PC-3 (cell line): ENCODE data around the gene WNT10A. TPM values are rescaled to one million over a fixed set of nuclear protein-coding genes. Genes with fewer than 3 reads are reported as not detected.

Source experiments
- ATAC-seq: fragments of 200-7000 bp; cut with Tn5 transposase; 2 replicates; pipeline ENCODE4 v1.9.1; 2020; ENCODE audit warnings: mild to moderate bottlenecking, moderate library complexity
- BruUV-seq: library from RNA; stranded (reverse); fragments of 400-500 nt; replicated peaks from 2 replicates; lab custom pipeline; 2021; lab: Mats Ljungman, UMichigan
- CTCF ChIA-PET: fragments of 300-600 bp; sonication (Branson Sonifier 250); formaldehyde crosslinking; loops from one replicate; lab custom pipeline; 2022; ENCODE audit warnings: antibody characterized with exemption; lab: Charles Lee
- POLR2A ChIA-PET: fragments of 300-600 bp; sonication (Branson Sonifier 250); formaldehyde crosslinking; loops from one replicate; lab custom pipeline; 2022; ENCODE audit warnings: antibody characterized with exemption; ENCODE audit not compliant: unreplicated experiment; lab: Charles Lee
- DNase-seq: peaks from one replicate; pipeline ENCODE4 v3.0.0-alpha.2; 2015
- H2AFZ ChIP-seq: fragments of 300-600 bp; sonication (generic); 2 replicates; pipeline ENCODE4 v1.6.0; 2016; ENCODE audit warnings: antibody characterized with exemption, low read length
- H3F3A ChIP-seq: fragments of 300-600 bp; sonication (generic); one replicate; pipeline ENCODE4 v1.6.0; 2017; ENCODE audit warnings: antibody characterized with exemption, low read length, control low read depth, mild to moderate bottlenecking; ENCODE audit not compliant: unreplicated experiment
- H3K27ac ChIP-seq: fragments of 300-600 bp; sonication (generic); 2 replicates; pipeline ENCODE4 v1.5.1; 2016; ENCODE audit warnings: mild to moderate bottlenecking, low read length
- H3K27me3 ChIP-seq: fragments of 300-600 bp; sonication (generic); 2 replicates; pipeline ENCODE4 v1.6.1; 2016; ENCODE audit warnings: low read length, mixed read lengths
- H3K36me3 ChIP-seq: fragments of 300-600 bp; sonication (generic); 2 replicates; pipeline ENCODE4 v1.6.1; 2016; ENCODE audit warnings: low read depth, mixed run types, low read length, mixed read lengths
- H3K4me1 ChIP-seq: fragments of 300-600 bp; sonication (generic); 2 replicates; pipeline ENCODE4 v1.5.1; 2016; ENCODE audit warnings: low read length; ENCODE audit not compliant: insufficient read depth
- H3K4me2 ChIP-seq: fragments of 300-600 bp; sonication (generic); 2 replicates; pipeline ENCODE4 v1.6.0; 2016; ENCODE audit warnings: low read length
- H3K4me3 ChIP-seq: fragments of 300-600 bp; sonication (generic); 2 replicates; pipeline ENCODE4 v1.5.1; 2016; ENCODE audit warnings: mild to moderate bottlenecking, low read length, mixed read lengths
- H3K79me2 ChIP-seq: fragments of 300-600 bp; sonication (generic); 2 replicates; pipeline ENCODE4 v1.6.1; 2017; ENCODE audit warnings: low read length, mixed read lengths
- H3K9ac ChIP-seq: fragments of 300-600 bp; sonication (generic); 2 replicates; pipeline ENCODE4 v1.6.0; 2016; ENCODE audit warnings: mild to moderate bottlenecking, low read length
- H3K9me2 ChIP-seq: fragments of 300-600 bp; sonication (generic); replicated peaks from 2 replicates; pipeline ENCODE4 v1.6.1; 2016; ENCODE audit warnings: mixed run types, low read length, mixed read lengths
- H3K9me3 ChIP-seq: fragments of 300-600 bp; sonication (generic); 2 replicates; pipeline ENCODE4 v1.6.1; 2016; ENCODE audit warnings: low read length, mixed read lengths
- H4K20me1 ChIP-seq: fragments of 300-600 bp; sonication (generic); 2 replicates; pipeline ENCODE4 v1.6.1; 2016; ENCODE audit warnings: low read length, mixed read lengths
- EZH2 ChIP-seq: fragments of 300-600 bp; sonication (generic); IDR thresholded peaks from one replicate; pipeline ENCODE4 v1.6.1; 2017; ENCODE audit warnings: antibody characterized with exemption, mild to moderate bottlenecking, low read length; ENCODE audit not compliant: unreplicated experiment
- EZH2phosphoT487 ChIP-seq: fragments of 300-600 bp; sonication (generic); IDR thresholded peaks from 2 replicates; pipeline ENCODE4 v1.6.1; 2018; ENCODE audit warnings: mild to moderate bottlenecking, antibody characterized with exemption, low read length, borderline replicate concordance
- intact Hi-C: fragments of 100-400 bp; cut with micrococcal nuclease; formaldehyde crosslinking; loops from 2 replicates; pipeline ENCODE4 v1.9.0; 2023
- total RNA-seq: library from RNA; depleted of rRNA; stranded (reverse); fragments of >200 nt; gene quantifications from 2 replicates; pipeline ENCODE4 v1.2.3, GENCODE V29; 2014
- TF ChIP-seq, protein P1 (sequence below): fragments of 300-600 bp; sonication (generic); conservative IDR thresholded peaks from 2 replicates; pipeline ENCODE4 v1.5.1; 2017; ENCODE audit warnings: antibody characterized with exemption, low read depth, mild to moderate bottlenecking, low read length

WNT10A gene
- total RNA-seq, 1 experiment from 2014 or later = 0.40 TPM

DNA sequence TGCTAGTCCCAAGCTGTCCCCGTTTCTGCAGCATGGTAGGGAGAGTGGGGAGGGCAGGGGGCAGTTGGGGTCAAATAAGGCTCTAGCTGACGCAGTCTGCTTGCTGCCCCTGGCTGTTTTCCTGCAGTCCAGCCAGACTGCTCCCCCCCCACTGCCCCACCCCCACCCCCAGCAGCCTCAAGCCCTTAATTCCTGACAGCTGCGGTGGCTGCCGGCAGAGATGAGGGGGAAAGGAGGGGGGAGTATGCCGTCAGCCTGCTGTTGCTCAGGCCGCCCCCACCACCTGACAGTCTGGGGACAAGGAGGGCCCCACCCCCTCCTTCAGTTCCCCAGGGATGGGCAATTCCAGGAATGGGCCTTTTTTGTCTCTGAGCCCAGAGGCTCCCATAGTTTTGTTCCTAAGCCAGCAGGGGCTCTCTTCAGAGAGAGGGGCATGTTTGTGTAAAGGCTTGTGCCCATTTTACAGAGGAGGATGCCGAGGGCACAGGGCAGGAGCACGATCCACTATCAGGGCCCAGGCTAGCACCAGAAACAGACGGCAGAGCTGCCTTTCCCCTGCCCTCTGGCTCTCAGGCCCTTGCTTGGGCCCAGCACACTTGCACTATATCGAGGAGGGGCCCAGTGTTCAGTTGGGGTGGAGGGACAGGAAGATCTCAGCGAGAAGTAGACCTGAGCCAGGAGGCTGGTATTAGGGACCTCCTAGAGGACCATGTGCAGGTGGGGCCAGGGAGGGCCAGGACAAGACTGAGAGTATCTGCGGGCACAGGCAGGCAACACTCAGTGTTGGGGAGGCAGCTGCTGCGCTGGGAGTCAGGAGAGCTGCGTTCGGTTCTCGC, 1.5 kb upstream of the WNT10A start:
- CTCF ChIA-PET = interaction anchor here (0.9 to 4.4 kb wide), 2 partner anchors 18 to 19 kb away, joined by 4 to 71 read pairs; no protein-coding TSS in a partner anchor
- Histone ChIP-seq H3F3A (no peaks in the 10 kb centered on the region), H3K79me2 (no peaks in the 10 kb centered on the region), H3K27ac (no peak overlapping the region), H4K20me1 (no peaks in the 10 kb centered on the region), H2AFZ (no peak overlapping the region), H3K4me3 (no peak overlapping the region), H3K4me2 (no peak overlapping the region; the same call in 1 of the 2 replicates), H3K4me1 (no peaks in the 10 kb centered on the region), H3K9ac (no peak overlapping the region), H3K9me2 (no peaks in the 10 kb centered on the region), H3K27me3 (no peaks in the 10 kb centered on the region; the same call in 1 of the 2 replicates), H3K9me3 (no peaks in the 10 kb centered on the region), H3K36me3 (no peaks in the 10 kb centered on the region)
- ATAC-seq (no peak), DNase-seq (no peak)
- BruUV-seq = no TSS peak
- intact Hi-C loops = loop anchor here (5.0 kb wide), 1 partner anchor 103 kb away; no protein-coding TSS in a partner anchor
- TF ChIP-seq EZH2 (no peak), EZH2phosphoT487 (no peak)
- TF ChIP-seq, protein P1, sequence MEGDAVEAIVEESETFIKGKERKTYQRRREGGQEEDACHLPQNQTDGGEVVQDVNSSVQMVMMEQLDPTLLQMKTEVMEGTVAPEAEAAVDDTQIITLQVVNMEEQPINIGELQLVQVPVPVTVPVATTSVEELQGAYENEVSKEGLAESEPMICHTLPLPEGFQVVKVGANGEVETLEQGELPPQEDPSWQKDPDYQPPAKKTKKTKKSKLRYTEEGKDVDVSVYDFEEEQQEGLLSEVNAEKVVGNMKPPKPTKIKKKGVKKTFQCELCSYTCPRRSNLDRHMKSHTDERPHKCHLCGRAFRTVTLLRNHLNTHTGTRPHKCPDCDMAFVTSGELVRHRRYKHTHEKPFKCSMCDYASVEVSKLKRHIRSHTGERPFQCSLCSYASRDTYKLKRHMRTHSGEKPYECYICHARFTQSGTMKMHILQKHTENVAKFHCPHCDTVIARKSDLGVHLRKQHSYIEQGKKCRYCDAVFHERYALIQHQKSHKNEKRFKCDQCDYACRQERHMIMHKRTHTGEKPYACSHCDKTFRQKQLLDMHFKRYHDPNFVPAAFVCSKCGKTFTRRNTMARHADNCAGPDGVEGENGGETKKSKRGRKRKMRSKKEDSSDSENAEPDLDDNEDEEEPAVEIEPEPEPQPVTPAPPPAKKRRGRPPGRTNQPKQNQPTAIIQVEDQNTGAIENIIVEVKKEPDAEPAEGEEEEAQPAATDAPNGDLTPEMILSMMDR = no peak
- POLR2A ChIA-PET = no interaction called here

DNA sequence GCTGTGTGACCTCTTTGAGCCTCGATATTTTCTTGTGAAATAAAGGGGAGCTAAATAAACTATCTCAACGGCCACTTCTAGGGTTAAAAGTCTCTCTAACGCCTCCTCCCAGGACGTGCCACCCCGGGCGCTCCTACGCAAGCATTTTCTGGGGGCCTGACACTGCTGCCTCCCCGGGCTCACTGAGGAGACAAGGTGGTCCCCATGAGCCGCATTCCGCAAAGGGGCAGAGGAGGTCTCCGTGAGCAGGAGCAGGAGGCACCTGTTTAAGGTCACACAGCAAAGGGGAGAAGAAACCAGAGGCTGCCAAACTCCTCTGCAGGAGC, 913 bp upstream of the WNT10A start:
- Histone ChIP-seq H3K4me3 (peak overlapping the region; percentile 55; the same call in 1 of the 2 replicates), H3K27ac (no peak overlapping the region), H3K9ac (no peak overlapping the region), H3K36me3 (no peaks in the 10 kb centered on the region), H2AFZ (peak overlapping the region; percentile 14; the same call in 1 of the 2 replicates), H4K20me1 (no peaks in the 10 kb centered on the region), H3K79me2 (no peaks in the 10 kb centered on the region), H3K4me2 (peak overlapping the region; percentile 73), H3F3A (no peaks in the 10 kb centered on the region), H3K27me3 (no peaks in the 10 kb centered on the region), H3K4me1 (no peaks in the 10 kb centered on the region), H3K9me2 (no peaks in the 10 kb centered on the region), H3K9me3 (no peaks in the 10 kb centered on the region)
- BruUV-seq = no TSS peak
- intact Hi-C loops = loop anchor here (5.0 kb wide), 1 partner anchor 103 kb away; no protein-coding TSS in a partner anchor
- no peak for TF ChIP-seq EZH2
- TF ChIP-seq, protein P1 = no peak
- TF ChIP-seq EZH2phosphoT487 = no peak
- ATAC-seq (no peak), DNase-seq (no peak)
- CTCF ChIA-PET = interaction anchor here (0.9 kb wide), 1 partner anchor 18 kb away, joined by 4 read pairs; no protein-coding TSS in a partner anchor
- POLR2A ChIA-PET = no interaction called here
